Measurements from ENCODE around the gene MPIG6B.

- TF ChIP-seq POLR2A (IDR thresholded peaks at IDR 0.05) (no peak), CTCF (IDR thresholded peaks at IDR 0.05) (no peak)
Observed at GRCh38 chr6:31706599-31706998, 16.6 kb upstream of the MPIG6B start, which contains the start of gene LY6G6F.
